ENCODE results near the gene TBRG4.

DNA sequence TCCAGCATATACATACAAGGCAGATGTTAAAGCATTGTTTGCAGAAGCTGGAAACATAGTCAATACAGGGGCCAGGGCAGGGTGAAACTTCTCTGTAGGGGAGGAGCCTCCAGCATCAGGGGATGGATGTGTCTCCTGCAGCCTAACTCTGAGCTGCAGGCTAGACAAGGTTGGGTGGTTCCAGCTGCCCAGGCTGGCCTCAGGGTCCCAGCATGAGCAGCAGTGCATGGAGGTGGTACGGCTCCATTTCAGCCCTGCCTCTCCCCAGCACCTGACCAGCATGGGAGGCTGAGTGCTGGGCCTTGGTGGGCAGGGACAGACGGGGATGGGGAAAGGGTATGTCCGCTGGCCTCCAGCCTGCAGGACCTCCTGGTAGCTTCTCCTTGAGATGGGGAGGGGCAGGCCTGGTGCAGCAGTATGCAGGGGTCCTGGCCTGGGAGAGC is 7.4 kb upstream of the TBRG4 start:
- TF ChIP-seq, protein P1, sequence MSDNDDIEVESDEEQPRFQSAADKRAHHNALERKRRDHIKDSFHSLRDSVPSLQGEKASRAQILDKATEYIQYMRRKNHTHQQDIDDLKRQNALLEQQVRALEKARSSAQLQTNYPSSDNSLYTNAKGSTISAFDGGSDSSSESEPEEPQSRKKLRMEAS (IDR thresholded peaks at IDR 0.05): no peak
- TF ChIP-seq EGR1 (IDR thresholded peaks at IDR 0.05) (no peak), ZBTB7A (IDR thresholded peaks at IDR 0.05; ENCODE audit: low read depth) (no peak), YY1 (IDR thresholded peaks at IDR 0.05; ENCODE audit: low read depth) (no peak), RAD21 (IDR thresholded peaks at IDR 0.05; ENCODE audit: low read depth) (no peak), EP300 (IDR thresholded peaks at IDR 0.05; ENCODE audit: borderline replicate concordance) (no peak), TAF1 (IDR thresholded peaks at IDR 0.05; ENCODE audit: low read depth) (no peak), CEBPB (IDR thresholded peaks at IDR 0.05) (no peak), NFIC (IDR thresholded peaks at IDR 0.05) (no peak)
- TF ChIP-seq, protein P2, sequence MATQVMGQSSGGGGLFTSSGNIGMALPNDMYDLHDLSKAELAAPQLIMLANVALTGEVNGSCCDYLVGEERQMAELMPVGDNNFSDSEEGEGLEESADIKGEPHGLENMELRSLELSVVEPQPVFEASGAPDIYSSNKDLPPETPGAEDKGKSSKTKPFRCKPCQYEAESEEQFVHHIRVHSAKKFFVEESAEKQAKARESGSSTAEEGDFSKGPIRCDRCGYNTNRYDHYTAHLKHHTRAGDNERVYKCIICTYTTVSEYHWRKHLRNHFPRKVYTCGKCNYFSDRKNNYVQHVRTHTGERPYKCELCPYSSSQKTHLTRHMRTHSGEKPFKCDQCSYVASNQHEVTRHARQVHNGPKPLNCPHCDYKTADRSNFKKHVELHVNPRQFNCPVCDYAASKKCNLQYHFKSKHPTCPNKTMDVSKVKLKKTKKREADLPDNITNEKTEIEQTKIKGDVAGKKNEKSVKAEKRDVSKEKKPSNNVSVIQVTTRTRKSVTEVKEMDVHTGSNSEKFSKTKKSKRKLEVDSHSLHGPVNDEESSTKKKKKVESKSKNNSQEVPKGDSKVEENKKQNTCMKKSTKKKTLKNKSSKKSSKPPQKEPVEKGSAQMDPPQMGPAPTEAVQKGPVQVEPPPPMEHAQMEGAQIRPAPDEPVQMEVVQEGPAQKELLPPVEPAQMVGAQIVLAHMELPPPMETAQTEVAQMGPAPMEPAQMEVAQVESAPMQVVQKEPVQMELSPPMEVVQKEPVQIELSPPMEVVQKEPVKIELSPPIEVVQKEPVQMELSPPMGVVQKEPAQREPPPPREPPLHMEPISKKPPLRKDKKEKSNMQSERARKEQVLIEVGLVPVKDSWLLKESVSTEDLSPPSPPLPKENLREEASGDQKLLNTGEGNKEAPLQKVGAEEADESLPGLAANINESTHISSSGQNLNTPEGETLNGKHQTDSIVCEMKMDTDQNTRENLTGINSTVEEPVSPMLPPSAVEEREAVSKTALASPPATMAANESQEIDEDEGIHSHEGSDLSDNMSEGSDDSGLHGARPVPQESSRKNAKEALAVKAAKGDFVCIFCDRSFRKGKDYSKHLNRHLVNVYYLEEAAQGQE (IDR thresholded peaks at IDR 0.05; ENCODE audit: low read depth): no peak
